ENCODE results near the gene GTF2H4.
"Not testable (repeated sequence)": the region's sequence is repeated elsewhere in the genome, so short reads cannot be mapped to it uniquely, and the experiment has no call there.

Gene GTF2H4

DNA sequence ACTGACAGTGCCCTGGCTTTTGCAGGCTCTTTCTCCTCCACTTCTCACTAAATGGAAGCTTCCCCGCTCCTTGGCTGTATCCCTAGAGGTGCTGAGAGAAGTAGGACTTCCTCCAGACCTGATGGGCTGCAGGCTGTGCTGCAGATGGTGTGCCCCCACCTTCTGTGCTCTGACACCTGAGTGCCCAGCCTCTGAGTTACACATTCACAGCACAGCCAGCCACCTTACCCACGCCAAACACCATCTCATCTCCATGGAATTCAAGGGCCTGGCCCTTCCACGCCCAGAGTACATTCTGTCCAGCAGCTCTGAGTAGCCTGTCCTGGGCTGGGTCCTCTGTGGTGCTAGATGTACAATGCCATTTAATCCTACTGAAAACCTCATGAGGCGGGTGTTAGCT, 18.6 kb downstream of the GTF2H4 start:
- no peak for DNase-seq

DNA sequence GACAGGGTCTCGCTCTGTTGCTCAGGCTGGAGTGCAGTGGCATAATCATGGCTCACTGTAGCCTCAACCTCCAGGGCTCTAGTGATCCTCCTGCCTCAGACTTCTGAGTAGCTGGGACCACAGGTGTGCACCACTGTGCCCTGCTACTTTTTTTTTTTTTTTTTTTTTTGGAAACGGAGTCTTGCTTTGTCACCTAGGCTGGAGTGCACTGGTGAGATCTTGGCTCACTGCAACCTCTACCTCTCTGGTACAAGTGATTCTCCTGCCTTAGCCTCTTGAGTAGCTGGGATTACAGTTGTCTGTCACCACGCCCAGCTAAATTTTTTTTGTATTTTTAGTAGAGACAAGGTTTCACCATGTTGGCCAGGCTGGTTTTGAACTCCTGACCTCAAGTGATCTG, 19.1 kb downstream of the GTF2H4 start:
- DNase-seq = not testable (repeated sequence)

DNA sequence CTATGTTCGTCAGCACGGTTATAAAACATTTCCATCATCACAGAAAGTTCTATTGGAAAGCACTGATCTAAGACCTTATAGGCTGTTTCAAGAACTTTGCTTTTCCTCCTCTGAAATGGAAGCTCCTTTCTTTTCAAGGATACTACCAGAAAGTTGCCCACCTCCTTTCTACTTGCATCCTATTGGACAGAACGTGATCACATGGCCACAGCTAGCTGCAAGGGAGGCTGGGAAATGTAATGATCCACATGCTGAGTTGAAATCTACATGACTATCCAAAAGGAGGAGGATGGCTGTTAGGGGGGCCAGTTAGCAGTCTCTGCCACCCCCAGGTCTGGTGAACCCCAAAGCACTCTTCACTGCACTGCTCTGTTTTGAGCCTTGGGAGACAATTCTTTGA, 20.7 kb downstream of the GTF2H4 start:
- DNase-seq = no peak

DNA sequence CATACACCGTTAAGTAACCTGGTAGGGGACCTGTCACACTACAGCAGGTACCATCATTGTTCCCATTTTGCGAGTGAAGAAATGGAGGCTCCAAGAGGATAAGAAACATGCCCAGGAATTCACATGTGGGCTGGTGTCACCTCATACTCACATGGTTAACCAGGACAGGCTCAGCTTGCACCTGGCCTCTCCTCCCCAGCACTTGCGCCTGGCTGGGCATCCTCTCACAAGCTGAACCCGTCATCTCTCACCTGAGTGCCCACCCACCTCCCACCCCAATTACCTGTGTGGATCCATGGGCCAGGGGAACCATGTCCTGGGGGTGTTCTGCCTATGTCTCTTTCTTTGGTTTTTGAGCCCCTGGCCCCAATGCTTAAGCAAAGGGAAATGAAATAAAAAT, 22.5 kb downstream of the GTF2H4 start:
- DNase-seq = no peak

DNA sequence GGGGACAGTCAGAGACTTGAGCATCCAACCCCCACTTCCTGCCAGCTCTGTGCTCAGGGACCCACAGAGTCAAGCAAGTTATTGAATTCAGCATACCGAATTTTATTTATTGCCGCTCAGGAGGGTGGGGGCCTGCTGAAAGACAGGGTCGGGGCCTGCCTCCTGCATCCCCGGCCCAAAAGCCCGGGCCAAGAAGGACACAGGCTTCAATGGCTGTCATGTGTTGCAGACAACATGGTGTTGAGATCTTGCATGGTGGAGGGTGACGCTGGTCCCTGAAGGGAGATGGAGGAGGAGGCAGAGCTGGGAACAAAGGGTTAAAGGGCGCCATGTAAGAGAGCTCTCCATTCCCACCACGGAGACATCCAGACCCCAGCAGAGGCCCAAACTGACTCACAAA, 23.3 kb downstream of the GTF2H4 start:
- DNase-seq = no peak

DNA sequence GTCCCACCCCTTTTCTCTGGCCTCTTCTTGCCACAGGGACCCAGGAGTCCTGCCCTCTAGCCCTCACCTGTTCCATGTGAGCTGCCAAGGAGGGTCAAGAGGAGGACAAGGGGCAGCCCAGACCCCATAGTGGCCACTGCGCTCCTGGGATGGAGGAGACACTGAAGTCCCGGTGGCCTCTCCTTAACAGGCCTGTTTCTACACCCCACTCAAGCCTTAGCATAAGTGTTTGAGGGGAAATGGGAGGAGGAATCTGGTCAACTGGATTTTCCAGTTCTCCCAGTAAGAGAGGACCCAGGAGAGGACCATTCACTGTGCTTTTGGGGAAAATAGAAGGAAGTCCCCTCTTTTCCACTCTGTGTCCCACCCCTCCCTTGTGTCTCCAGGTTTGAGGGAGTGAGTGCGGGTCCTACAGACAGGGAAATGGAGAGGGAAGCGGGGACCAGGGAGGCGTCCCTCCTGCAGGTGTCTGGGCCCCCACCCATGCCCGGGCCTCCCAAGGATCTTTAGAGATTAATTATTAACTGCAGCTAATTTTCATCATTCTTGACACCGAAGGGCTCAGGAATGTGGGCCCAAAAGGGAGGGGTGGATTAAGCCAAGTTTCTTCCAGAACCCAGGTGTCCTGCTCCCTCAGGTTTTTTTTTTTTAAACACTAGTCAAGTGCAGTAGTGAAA, 24.1 kb downstream of the GTF2H4 start, which contains the start of gene SFTA2:
TSS of gene SFTA2 (minus strand) at position 202 of the 677 bp plus-strand sequence. CDS start at position 128, 74 bp downstream.
- no peak for DNase-seq

DNA sequence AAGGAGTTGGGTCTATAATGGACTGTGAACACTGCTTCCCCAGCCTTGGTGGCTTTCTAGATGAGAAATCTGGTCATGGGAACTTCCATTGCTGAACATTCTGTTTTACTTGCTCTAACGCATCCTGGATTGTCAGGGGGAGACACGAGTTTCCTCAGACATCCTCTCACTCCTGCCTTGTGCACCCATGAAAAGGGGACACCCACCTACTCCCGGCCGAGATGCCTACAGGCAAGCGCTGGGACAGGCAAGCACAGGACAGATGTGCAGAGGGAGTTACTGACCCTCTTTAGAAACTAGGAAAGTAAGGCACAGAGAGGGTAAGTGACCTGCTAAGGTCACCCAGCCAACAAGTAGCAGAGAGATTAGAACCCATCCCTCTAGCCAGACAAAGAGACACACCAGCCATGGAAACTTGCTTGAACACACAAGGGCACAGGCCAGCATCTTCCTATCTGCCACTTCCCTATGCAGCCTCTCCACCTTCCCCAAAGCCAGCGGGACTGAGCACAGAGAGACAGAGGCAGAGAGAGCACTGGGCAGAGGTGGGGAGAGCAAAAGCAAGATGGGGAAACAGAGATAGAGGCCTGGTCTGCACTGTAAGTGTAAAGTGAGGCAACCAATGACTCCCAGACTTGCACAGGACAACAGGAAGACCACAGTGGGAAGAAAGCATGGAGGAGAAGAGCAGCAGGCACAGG, 24.8 kb downstream of the GTF2H4 start:
- no peak for DNase-seq

DNA sequence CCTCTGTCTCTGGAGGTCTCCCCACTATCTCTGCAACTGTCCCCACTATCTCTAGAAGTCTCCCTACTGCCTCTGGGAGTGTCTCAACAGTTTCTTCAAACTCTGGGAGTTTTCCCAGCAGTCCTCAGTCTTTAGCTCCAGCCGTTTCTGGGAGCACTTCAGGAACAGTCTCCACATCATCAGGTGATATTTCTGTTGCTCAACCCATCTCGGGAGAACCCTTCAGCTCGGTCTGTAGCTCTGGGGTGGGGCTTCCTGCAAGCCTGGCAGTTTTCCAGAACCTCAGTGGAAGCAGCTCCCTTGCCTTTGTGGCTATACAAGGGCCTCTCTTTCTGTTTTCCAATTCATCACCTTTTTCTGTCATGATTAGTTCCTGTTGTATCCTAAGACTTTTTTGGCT, 27.0 kb downstream of the GTF2H4 start:
- DNase-seq = no peak

DNA sequence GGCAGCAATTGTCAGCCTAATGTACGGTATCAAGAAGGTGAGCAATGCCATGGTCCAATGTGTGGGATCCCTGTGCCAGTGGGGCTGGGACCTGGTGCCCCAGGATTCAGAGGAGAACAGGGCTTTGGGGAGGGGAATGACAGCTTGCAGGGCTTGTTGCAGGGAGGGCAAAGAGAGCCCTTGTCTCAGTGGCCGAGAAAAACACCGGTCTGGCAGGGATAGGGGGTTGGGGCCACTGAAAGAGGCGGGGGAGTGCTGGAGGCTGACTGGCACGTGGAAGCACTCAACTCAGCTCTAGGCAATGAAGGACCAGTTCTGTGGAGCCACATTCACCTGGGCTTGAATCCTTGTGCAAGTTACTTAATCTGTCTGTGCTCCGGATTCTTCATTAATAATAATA, 29.3 kb downstream of the GTF2H4 start:
- no peak for DNase-seq

DNA sequence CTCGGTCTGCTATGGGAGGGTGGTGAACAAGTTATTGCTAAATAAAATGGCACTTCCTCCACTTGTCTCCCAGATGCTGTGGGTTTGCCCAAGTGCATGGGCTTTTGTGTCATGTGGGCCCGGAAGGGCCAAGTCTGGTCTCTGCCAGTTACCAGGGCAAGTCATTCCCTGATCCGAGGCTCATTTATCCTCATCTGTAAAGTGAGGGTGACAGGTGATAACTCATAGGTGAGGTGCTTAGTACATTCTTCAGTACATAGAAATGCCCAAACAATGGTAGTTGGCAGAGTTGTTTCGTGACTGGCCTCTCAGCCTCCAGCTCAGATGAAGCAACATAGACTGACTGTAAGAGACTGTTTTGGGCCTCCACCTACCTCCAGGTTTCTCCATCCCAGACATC, 30.7 kb downstream of the GTF2H4 start:
- no peak for DNase-seq

DNA sequence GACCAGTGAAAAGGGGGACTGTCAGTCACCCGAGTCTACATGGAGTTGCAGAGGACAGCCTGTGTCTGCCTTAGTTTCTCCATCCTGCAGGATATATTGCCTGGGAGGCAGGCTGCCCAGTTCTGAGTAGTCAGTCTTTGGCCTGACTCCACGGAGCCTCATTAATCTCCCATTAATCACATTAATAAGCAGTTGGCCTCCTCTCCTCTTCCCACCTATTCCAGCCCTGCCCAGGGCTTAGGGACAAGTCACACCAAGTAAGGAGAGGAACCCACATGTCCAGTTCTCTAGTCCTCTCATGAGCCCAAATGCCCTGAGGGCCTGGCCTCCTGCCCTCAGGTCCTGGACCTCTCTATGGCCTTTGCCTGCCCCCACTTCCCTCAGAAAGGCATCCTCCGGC, 31.5 kb downstream of the GTF2H4 start:
- DNase-seq = peak in 1 of 2 experiments; percentile 19

DNA sequence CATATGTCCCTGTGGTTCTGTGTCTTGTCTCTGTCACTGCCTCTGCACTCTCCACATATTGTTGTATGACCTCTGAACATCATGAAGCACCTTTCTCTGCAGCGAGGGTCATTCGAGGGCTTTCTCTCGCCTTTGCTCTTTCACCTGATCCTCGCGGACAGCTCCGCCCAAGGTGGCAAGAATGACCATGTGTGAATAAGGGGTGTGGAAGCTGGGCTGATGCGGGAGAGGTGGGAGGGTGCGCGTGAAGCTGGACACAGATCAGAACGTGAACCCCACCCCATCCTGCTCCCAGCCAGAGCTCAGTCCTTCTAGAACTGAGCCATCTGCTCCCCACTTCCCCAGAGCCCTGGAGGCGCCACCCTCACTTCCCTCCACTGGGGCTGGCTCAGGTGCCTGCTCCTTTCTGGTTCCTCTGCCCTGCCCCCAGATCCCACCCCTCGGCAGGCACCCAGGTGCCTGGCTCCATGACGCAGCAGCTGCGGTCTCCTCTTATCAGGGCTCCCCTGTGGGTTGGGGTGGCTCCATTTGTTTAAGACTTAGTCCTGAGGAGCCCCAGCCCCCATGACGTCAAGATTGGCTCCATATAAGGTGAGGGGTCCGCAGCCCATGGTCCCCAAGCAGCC, 32.5 kb downstream of the GTF2H4 start, which contains the start of gene MUCL3:
TSS of gene MUCL3 (plus strand) at position 613 of the 626 bp plus-strand sequence. CDS start 27 bp downstream, outside the sequence.
- DNase-seq = no peak

DNA sequence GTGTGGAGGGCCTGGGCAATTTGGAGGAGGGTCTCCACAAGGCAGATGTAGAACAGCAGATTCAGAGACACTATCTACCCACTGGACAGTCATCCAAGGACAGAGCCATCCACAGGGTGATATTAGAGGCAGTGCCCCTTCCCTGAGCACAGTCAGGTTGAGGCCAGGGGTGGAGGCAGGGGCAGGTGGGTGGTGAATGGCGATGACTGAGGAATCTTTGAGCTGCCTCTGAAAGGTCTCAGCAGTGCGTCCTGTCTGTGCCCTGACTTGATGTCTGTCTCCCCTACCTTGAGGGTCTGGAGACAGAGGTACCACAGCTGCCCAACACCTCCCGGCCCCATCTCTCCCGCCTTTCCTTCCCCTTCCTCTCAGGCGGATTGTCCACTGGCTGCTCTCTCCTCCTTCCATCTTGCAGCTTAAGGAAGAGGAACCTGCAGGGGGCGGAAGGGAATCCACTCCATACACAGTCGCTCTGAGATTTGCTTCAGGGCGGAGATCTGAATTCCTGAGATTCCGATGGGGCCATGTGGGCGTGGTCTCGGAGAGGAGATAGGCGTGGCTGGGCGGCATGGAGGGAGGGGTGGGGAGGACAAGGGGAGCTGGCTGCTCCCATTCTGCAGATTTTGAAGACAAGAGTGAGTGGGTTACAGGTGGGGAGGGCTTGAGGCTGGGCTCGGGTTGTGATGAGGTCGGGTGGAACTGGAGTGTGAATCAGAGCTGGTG, 34.5 kb downstream of the GTF2H4 start:
- no peak for DNase-seq

DNA sequence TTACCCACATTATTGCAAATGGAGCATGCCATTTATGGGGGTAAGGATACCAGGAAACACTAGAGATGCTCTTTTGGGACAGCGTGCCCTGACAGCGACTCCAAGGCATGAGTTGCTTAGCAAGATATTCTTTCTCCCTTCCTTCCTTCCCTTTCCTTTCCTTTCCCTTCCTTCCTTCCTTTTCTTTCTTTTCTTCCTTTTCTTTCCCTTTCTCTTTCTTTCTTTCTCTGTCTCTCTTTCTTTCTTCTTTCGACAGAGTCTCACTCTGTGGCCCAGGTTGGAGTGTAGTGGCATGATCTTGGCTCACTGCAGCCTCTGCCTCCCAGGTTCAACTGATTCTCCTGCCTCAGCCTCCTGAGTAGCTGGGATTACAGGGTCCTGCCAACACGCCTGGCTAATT, 36.0 kb downstream of the GTF2H4 start:
- DNase-seq = no peak

DNA sequence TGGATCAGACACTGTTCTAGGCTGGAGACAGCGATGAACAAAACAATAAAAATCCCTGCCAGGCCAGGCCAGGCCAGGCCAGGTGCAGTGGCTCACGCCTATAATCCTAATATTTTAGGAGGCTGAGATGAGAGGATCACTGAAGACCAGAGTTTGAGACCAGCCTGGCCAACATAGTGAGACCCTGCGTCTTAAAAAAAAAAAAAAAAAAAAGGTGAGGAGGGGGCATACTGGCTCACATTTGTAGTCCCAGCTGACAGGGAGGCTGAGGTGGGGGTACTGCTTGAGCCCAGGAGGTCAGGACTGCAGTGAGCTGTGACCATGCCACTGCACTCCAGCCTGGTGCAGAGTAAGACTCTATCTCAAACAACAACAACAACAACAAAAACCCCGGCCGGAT, 37.3 kb downstream of the GTF2H4 start:
- DNase-seq = no peak

DNA sequence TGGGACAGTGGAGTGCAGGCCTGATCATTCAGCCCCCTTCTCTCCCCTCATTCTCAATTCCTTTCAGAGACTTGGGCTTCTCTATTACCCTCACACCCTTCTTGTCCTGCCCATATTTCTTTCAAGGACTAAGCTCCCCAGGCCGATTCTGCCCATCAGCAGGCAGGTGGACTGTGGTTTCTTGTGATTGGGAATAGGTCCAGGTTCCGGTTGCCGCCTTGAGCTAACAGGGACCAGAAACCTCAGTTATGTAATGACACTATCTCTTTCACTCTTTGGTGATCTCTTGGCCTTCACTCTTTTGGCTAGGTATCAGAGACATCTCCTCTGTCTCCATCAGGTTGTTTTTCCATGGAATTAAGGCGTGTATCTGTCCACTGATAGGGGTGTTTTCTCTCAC, 39.2 kb downstream of the GTF2H4 start:
- no peak for DNase-seq

DNA sequence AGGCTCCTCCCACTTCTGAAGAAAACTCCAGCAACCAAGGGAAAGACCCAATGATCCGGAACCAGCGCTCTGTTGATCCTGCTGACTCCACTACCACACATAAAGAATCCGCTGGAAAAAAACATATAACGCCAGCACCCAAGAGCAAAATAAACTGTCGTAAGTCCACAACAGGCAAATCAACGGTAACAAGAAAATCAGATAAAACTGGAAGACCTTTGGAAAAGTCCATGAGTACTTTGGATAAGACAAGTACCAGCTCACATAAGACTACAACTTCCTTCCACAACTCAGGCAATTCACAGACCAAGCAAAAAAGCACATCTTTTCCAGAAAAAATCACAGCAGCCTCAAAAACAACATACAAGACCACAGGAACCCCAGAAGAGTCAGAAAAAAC, 40.8 kb downstream of the GTF2H4 start:
- DNase-seq = no peak

DNA sequence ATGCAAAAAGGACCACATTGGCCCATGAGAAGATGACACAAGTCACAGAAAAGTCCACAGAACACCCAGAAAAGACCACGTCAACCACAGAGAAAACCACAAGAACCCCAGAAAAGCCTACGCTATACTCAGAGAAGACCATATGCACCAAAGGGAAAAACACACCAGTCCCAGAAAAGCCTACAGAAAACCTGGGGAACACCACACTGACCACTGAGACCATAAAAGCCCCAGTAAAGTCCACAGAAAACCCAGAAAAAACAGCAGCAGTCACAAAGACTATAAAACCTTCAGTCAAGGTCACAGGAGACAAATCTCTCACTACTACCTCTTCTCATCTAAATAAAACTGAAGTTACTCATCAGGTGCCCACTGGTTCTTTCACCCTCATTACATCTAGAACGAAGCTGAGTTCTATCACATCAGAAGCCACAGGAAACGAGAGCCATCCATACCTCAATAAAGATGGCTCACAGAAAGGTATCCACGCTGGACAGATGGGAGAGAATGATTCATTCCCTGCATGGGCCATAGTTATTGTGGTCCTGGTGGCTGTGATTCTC, 44.0 kb downstream of the GTF2H4 start:
- no peak for DNase-seq

DNA sequence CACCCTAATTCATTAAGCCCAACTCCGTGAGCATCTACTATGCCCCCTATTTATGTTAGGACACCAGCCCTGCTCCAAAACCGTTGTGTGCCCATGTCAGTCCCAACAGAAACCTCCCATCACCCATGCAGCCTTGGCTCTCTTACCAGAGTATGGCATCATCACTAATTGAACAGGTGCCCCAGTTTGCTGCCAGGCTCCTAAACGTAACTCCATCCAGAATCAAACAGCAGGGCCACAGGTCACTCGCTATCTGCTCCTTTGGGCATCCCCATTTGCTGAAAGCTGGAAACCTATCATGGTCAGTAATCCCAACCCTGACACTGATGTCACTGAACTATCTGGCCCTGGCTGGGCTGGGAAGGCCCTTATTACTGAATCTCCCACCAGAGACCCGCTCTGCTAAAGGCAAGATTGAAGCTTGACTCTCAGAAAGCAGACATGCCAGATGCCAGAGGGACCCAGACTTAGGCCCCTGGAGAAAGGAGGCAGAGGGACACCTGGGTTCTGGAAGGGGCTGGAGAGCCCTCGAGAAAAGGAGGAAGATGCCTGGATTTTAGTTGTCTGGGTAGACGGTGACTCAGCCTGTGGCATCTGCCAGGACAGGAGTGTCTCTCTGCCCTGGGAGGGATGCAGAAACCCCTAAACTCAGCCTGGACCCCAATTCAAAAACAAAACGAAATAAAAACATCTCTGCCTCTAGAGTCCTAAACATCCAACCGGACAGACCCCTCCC, 46.8 kb downstream of the GTF2H4 start:
- DNase-seq = no peak

DNA sequence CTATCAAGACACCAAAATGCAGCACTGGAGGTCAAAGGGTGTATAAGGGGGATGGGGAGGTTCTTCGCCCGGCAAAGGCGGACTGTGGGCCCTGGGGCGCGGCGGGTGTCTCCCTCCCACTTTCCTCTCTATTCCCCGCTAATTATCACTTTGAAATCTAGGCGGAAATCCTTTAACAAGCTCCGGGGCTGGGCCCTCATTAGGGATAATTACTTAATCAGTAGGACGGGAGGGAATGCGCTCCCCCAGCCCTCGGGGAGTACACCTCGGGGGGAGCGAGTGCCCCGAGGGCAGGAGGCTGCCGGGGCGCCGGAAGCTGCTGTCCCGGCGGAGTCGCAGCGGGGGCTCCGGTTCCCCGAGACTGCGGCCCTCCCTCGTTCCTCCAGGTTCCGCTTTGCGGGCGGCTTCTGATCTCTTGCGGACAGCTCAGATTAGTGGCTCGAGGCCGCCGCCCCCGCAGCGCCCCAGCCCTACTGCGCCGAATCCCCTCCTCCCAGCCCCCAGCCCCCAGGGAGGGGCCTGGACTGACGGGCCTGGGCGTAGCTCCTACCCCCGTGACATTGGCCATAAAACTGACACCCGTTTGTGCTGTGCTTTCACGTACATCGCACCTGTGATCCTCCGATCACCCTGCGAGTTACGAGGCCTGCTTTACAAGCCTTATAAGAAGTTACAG, 47.5 kb downstream of the GTF2H4 start:
- DNase-seq = no peak

DNA sequence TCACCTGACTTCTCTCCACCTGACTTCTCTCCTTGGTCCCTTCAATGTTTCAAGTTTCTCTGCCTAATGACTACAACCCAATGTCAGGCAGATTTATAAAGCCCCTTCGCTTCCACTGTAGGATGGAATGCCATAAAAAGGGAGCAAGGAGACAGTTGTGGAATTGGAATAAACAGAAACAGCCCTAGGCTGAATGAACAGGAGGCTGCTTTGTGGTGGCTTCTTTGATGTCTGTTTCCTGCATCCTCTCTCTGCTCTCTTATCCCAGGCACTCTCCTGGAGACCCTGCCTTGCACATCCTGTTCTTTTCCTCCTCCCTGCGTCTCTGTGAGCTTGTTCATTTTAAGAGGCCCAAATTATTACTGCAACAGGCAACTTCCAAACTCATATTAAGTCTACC, 49.7 kb downstream of the GTF2H4 start:
- no peak for DNase-seq

Data from NCI-H446 (cell line).